Smooth muscle cell (in vitro differentiated cells): ENCODE measurements around the gene FAM221B. TPM values are rescaled to one million over a fixed set of nuclear protein-coding genes. Genes with fewer than 3 reads are reported as not detected.

ENCODE experiments used
- DNase-seq: peaks from one replicate; lab custom pipeline; 2025; ENCODE audit not compliant: unreplicated experiment; lab: John Stamatoyannopoulos, UW
- H2AFZ ChIP-seq: fragments of 200-600 bp; sonication (generic); 2 replicates; pipeline ENCODE4 v1.6.0; 2016; ENCODE audit warnings: antibody characterized with exemption, low read depth, mild to moderate bottlenecking
- H3F3A ChIP-seq: fragments of 200-600 bp; sonication (generic); 2 replicates; pipeline ENCODE4 v1.6.0; 2017; ENCODE audit warnings: antibody characterized with exemption, low read depth
- H3K27ac ChIP-seq: fragments of 200-600 bp; sonication (generic); 2 replicates; pipeline ENCODE4 v1.5.1; 2016; ENCODE audit warnings: low read depth, mild to moderate bottlenecking
- H3K27me3 ChIP-seq: fragments of 200-600 bp; sonication (generic); 2 replicates; pipeline ENCODE4 v1.6.1; 2016; ENCODE audit warnings: low read depth, mild to moderate bottlenecking
- H3K36me3 ChIP-seq: fragments of 200-600 bp; sonication (generic); 2 replicates; pipeline ENCODE4 v1.5.1; 2016; ENCODE audit warnings: low read depth
- H3K4me1 ChIP-seq: fragments of 200-600 bp; sonication (generic); 2 replicates; pipeline ENCODE4 v1.5.1; 2016; ENCODE audit warnings: low read depth
- H3K4me2 ChIP-seq: fragments of 200-600 bp; sonication (generic); 2 replicates; pipeline ENCODE4 v1.6.0; 2016; ENCODE audit warnings: mild to moderate bottlenecking
- H3K4me3 ChIP-seq: fragments of 200-600 bp; sonication (generic); 2 replicates; pipeline ENCODE4 v1.5.1; 2016; ENCODE audit warnings: mild to moderate bottlenecking
- H3K79me2 ChIP-seq: fragments of 200-600 bp; sonication (generic); 2 replicates; pipeline ENCODE4 v1.6.0; 2016; ENCODE audit warnings: low read depth, mild to moderate bottlenecking
- H3K9ac ChIP-seq: fragments of 200-600 bp; sonication (generic); 2 replicates; pipeline ENCODE4 v1.6.0; 2016; ENCODE audit warnings: low read depth
- H3K9me3 ChIP-seq: fragments of 200-600 bp; sonication (generic); replicated peaks from 2 replicates; pipeline ENCODE4 v1.5.1; 2016; ENCODE audit warnings: low read depth
- H4K20me1 ChIP-seq: fragments of 200-600 bp; sonication (generic); 2 replicates; pipeline ENCODE4 v1.6.0; 2016; ENCODE audit warnings: low read depth
- CTCF ChIP-seq: fragments of 200-600 bp; sonication (generic); IDR thresholded peaks from 2 replicates; pipeline ENCODE4 v1.5.1; 2017; ENCODE audit warnings: borderline replicate concordance, mild to moderate bottlenecking, antibody characterized with exemption; ENCODE audit not compliant: insufficient read depth, poor library complexity, severe bottlenecking
- WGBS: methylation state at CpG from one replicate; pipeline ENCODE4 v1.1.7; 2016; ENCODE audit warnings: low lambda C conversion rate; 5-methylcytosine and 5-hydroxymethylcytosine counted together
- polyA plus RNA-seq: library from polyadenylated mRNA; unstranded; fragments of >200 nt; fragmentation: Nextera tagmentation; extraction: Ambion mirVana; gene quantifications from 2 replicates; pipeline ENCODE4 v1.2.1, GENCODE V29; 2016
- total RNA-seq: library from RNA; depleted of rRNA; stranded (reverse); fragments of >200 nt; gene quantifications from 2 replicates; pipeline ENCODE4 v1.2.3, GENCODE V29; 2014

Gene FAM221B
- total and polyA plus RNA-seq, 2 experiments from 2014 or later, result not detected

GRCh38 chr9:35810122-35810521 is 18.4 kb downstream of the FAM221B start:
- DNase-seq, result no peak
- no peak overlapping the region for H3K9ac ChIP-seq
- no peak overlapping the region for H2AFZ ChIP-seq
- peaks cover 3% of the 10 kb centered on the region for H3F3A ChIP-seq
- no peaks in the 10 kb centered on the region for H3K9me3 ChIP-seq
- TF ChIP-seq CTCF, result no peak
- H3K4me2 ChIP-seq, result no peak overlapping the region
- 91% methylated on average over 7 of the region's 7 CpGs for WGBS
- no peak overlapping the region for H3K4me3 ChIP-seq
- H3K36me3 ChIP-seq, result no peaks in the 10 kb centered on the region
- no peaks in the 10 kb centered on the region for H3K27me3 ChIP-seq
- no peaks in the 10 kb centered on the region for H3K79me2 ChIP-seq
- H4K20me1 ChIP-seq, result no peaks in the 10 kb centered on the region
- H3K4me1 ChIP-seq, result peaks cover 9% of the 10 kb centered on the region
- H3K27ac ChIP-seq, result no peak overlapping the region

DNA sequence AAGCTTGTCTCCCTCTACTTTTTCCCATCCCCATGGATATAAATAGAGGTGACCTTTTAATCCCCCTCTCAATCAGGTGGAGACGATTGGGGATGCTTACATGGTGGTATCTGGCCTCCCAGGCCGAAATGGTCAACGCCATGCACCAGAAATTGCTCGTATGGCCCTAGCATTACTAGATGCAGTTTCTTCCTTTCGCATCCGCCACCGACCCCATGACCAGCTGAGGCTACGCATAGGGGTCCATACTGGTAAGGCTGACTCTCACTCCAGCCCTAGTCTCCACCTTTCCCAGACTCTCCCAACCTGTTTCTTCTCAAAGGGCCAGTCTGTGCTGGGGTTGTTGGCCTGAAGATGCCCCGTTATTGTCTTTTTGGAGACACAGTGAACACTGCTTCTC is 20.1 kb downstream of the FAM221B start:
- no peaks in the 10 kb centered on the region for H3K4me1 ChIP-seq
- 96% methylated on average over 9 of the region's 9 CpGs for WGBS
- H4K20me1 ChIP-seq, result no peaks in the 10 kb centered on the region
- TF ChIP-seq CTCF, result no peak
- H3K9ac ChIP-seq, result no peak overlapping the region
- H3K4me3 ChIP-seq, result no peak overlapping the region
- no peaks in the 10 kb centered on the region for H3K27me3 ChIP-seq
- no peak overlapping the region for H2AFZ ChIP-seq
- no peak overlapping the region for H3K4me2 ChIP-seq
- H3K36me3 ChIP-seq, result no peaks in the 10 kb centered on the region
- H3F3A ChIP-seq, result peaks cover 3% of the 10 kb centered on the region
- H3K27ac ChIP-seq, result no peak overlapping the region
- no peaks in the 10 kb centered on the region for H3K9me3 ChIP-seq
- no peaks in the 10 kb centered on the region for H3K79me2 ChIP-seq
- no peak for DNase-seq

- Histone ChIP-seq H4K20me1 (no peaks in the 10 kb centered on the region), H3K36me3 (no peaks in the 10 kb centered on the region), H3K4me2 (no peak overlapping the region), H3K79me2 (no peaks in the 10 kb centered on the region), H2AFZ (no peak overlapping the region), H3K27me3 (no peaks in the 10 kb centered on the region), H3K9ac (no peak overlapping the region), H3K9me3 (no peaks in the 10 kb centered on the region), H3K4me3 (no peak overlapping the region), H3F3A (no peaks in the 10 kb centered on the region), H3K27ac (no peak overlapping the region), H3K4me1 (no peaks in the 10 kb centered on the region)
- WGBS, result 96% methylated on average over 8 of the region's 8 CpGs
- no peak for DNase-seq
- TF ChIP-seq CTCF, result no peak
These were observed 22.4 kb downstream of the FAM221B start for GRCh38 chr9:35806101-35806500.

GRCh38 chr9:35801328-35802128 is 27.0 kb downstream of the FAM221B start:
- Histone ChIP-seq H3K79me2 (no peaks in the 10 kb centered on the region), H3K9me3 (no peaks in the 10 kb centered on the region), H4K20me1 (no peaks in the 10 kb centered on the region), H3K36me3 (no peaks in the 10 kb centered on the region), H3K4me2 (no peak overlapping the region), H3F3A (no peaks in the 10 kb centered on the region), H3K4me1 (no peaks in the 10 kb centered on the region), H3K9ac (no peak overlapping the region), H3K27me3 (no peaks in the 10 kb centered on the region), H3K27ac (no peak overlapping the region), H2AFZ (no peak overlapping the region), H3K4me3 (no peak overlapping the region)
- no peak for DNase-seq
- TF ChIP-seq CTCF, result no peak
- 96% methylated on average over 13 of the region's 13 CpGs for WGBS
